ENCODE data around the gene CTLA4. TPM values are rescaled to one million over a fixed set of nuclear protein-coding genes. Genes with fewer than 3 reads are reported as not detected.

Gene CTLA4
- total and polyA plus RNA-seq, 2 experiments from 2014 or later = not detected

DNA sequence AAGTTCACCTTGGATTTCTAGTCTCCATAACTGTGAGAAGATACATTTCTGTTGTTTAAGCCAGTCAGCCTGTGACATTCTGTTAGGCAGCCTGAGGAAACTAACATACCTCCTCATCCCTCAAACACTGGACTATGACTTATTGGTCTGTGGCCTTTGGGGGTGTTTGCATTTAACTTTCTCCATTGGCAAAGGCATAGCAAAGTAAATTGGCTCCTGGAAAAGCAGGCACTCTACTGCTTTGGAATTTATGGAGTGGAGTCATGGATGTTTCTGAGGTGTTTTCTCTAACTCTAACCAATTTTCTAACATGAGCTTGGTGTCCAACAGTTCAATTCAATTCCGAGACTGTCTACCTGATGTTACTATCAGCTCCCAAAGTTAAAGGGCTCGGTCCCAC lies 48.9 kb upstream of the CTLA4 start:
- Histone ChIP-seq H4K20me1 (replicated peaks; ENCODE audit: insufficient read depth) (no peaks in the 10 kb centered on the region), H3K36me3 (ENCODE audit: insufficient read depth) (no peaks in the 10 kb centered on the region), H2AFZ (no peak overlapping the region), H3K4me2 (no peak overlapping the region), H3K9me2 (ENCODE audit: insufficient read depth) (no peaks in the 10 kb centered on the region), H3K27me3 (ENCODE audit: insufficient read depth) (no peaks in the 10 kb centered on the region), H3K79me2 (replicated peaks; ENCODE audit: insufficient read depth) (no peaks in the 10 kb centered on the region), H3K4me3 (no peak overlapping the region), H3F3A (replicated peaks; ENCODE audit: low read depth) (no peaks in the 10 kb centered on the region), H3K4me1 (ENCODE audit: insufficient read depth) (no peaks in the 10 kb centered on the region; the same call in 1 of the 2 replicates), H3K27ac (ENCODE audit: low read depth) (no peak overlapping the region)
- Mint-ChIP-seq H3K9me3 (no peaks in the 10 kb centered on the region), H3K36me3 (ENCODE audit: low read depth) (no peaks in the 10 kb centered on the region), H3K4me3 (no peak overlapping the region), H3K27ac (no peak overlapping the region), H3K4me1 (peaks cover 5% of the 10 kb centered on the region; the same call in 2 of the 3 replicates), H3K27me3 (ENCODE audit: insufficient read depth, low read depth, poor library complexity) (peaks cover 2% of the 10 kb centered on the region)
- ATAC-seq (no peak), DNase-seq (ENCODE audit: low spot score) (no peak)
- no peak for TF ChIP-seq STAT1 (IDR thresholded peaks at IDR 0.05; ENCODE audit: unreplicated experiment)
- no peak for TF ChIP-seq ZNF462 (CRISPR knock-in tag; IDR thresholded peaks at IDR 0.05)

GRCh38 chr2:203819434-203820133 lies 48.0 kb upstream of the CTLA4 start:
- H3K36me3 ChIP-seq (ENCODE audit: insufficient read depth) = no peaks in the 10 kb centered on the region
- H4K20me1 ChIP-seq (replicated peaks; ENCODE audit: insufficient read depth) = no peaks in the 10 kb centered on the region
- Mint-ChIP-seq H3K4me3 (no peak overlapping the region), H3K27me3 (ENCODE audit: insufficient read depth, low read depth, poor library complexity) (peaks cover 2% of the 10 kb centered on the region), H3K36me3 (ENCODE audit: low read depth) (no peaks in the 10 kb centered on the region), H3K9me3 (no peaks in the 10 kb centered on the region), H3K4me1 (peaks cover 5% of the 10 kb centered on the region; the same call in 2 of the 3 replicates), H3K27ac (no peak overlapping the region)
- H3K27ac ChIP-seq (ENCODE audit: low read depth) = no peak overlapping the region
- no peaks in the 10 kb centered on the region for H3K9me2 ChIP-seq (ENCODE audit: insufficient read depth)
- ATAC-seq (no peak), DNase-seq (ENCODE audit: low spot score) (no peak)
- H3K27me3 ChIP-seq (ENCODE audit: insufficient read depth) = no peaks in the 10 kb centered on the region
- H2AFZ ChIP-seq = 0 out of 2 replicates have a peak overlapping the region, but pooled peaks have one; percentile 14
- H3K4me1 ChIP-seq (ENCODE audit: insufficient read depth) = no peaks in the 10 kb centered on the region; the same call in 1 of the 2 replicates
- H3K79me2 ChIP-seq (replicated peaks; ENCODE audit: insufficient read depth) = no peaks in the 10 kb centered on the region
- no peak overlapping the region for H3K4me2 ChIP-seq
- no peak overlapping the region for H3K4me3 ChIP-seq
- H3F3A ChIP-seq (replicated peaks; ENCODE audit: low read depth) = no peaks in the 10 kb centered on the region
- TF ChIP-seq STAT1 (IDR thresholded peaks at IDR 0.05; ENCODE audit: unreplicated experiment) (no peak), ZNF331 (CRISPR knock-in tag; IDR thresholded peaks at IDR 0.05; ENCODE audit: low read depth) (no peak), CTCF (conservative IDR thresholded peaks at IDR 0.05; ENCODE audit: low read depth in 2 of 2) (no peak), EZH2 (IDR thresholded peaks at IDR 0.05; ENCODE audit: low read depth, unreplicated experiment) (no peak), REST (IDR thresholded peaks at IDR 0.05; ENCODE audit: unreplicated experiment) (no peak), CREB1 (CRISPR knock-in tag; IDR thresholded peaks at IDR 0.05; ENCODE audit: low read depth) (no peak), POLR2AphosphoS5 (IDR thresholded peaks at IDR 0.05; ENCODE audit: low read depth) (no peak), NANOG (IDR thresholded peaks at IDR 0.05; ENCODE audit: borderline replicate concordance) (no peak)
